Measurements from ENCODE around the gene MTUS2.

- no peak for TF ChIP-seq POLR2A (IDR thresholded peaks at IDR 0.05; ENCODE audit: extremely low read depth, insufficient read length)
- TF ChIP-seq CTCF (IDR thresholded peaks at IDR 0.05; ENCODE audit: low read depth, low read length): no peak
Observed at GRCh38 chr13:29022968-29023367, 202.8 kb downstream of the MTUS2 start.
